Measurements from ENCODE around the gene PLAGL1. TPM values are rescaled to one million over a fixed set of nuclear protein-coding genes. Genes with fewer than 3 reads are reported as not detected.

Gene PLAGL1
- total RNA-seq, 1 experiment from 2014 or later = 24.3 TPM

- intact Hi-C loops (cut with micrococcal nuclease; ENCODE audit: unreplicated experiment) = no loop called here
- Histone ChIP-seq H3K27me3 (ENCODE audit: control insufficient read depth, insufficient read depth, low read length) (no peaks in the 10 kb centered on the region), H3K27ac (ENCODE audit: low read length) (no peak overlapping the region), H3K4me1 (ENCODE audit: control insufficient read depth, insufficient read depth, low read length) (no peaks in the 10 kb centered on the region), H3K9me3 (ENCODE audit: control insufficient read depth, insufficient read depth, low read depth, low read length) (no peaks in the 10 kb centered on the region), H3K4me3 (ENCODE audit: low read depth in 2 of 2, low read length in 2 of 2) (no peak overlapping the region), H3K36me3 (ENCODE audit: control insufficient read depth, insufficient read depth, low read length) (no peaks in the 10 kb centered on the region; the same call in 1 of the 2 replicates)
- no TSS peak for BruUV-seq (replicated peaks)
- ChIA-PET CTCF (no interaction called here), POLR2A (no interaction called here)
- TF ChIP-seq CTCF (IDR thresholded peaks at IDR 0.05) (no peak), TCF7L2 (IDR thresholded peaks at IDR 0.05; ENCODE audit: low read depth, low read length) (no peak), REST (IDR thresholded peaks at IDR 0.05; ENCODE audit: insufficient read depth in 1 of 2, low read depth in 2 of 2, low read length in 1 of 2) (no peak), SIN3A (IDR thresholded peaks at IDR 0.05; ENCODE audit: borderline replicate concordance, insufficient read depth, low read depth, low read length) (no peak), POLR2AphosphoS5 (IDR thresholded peaks at IDR 0.05; ENCODE audit: low read depth, low read length) (no peak)
- ATAC-seq (no peak), DNase-seq (ENCODE audit: low read depth, low spot score) (no peak)
- in situ Hi-C loops (cut with HindIII; ENCODE audit: low pct_unique_long_range_greater_than_20kb, low sequenced_read_pairs) = no loop called here
These were observed 54.1 kb downstream of the PLAGL1 start for GRCh38 chr6:143953922-143954321.

GRCh38 chr6:143952947-143953701 lies 54.9 kb downstream of the PLAGL1 start:
- TF ChIP-seq POLR2AphosphoS5 (IDR thresholded peaks at IDR 0.05; ENCODE audit: low read depth, low read length) (no peak), CTCF (IDR thresholded peaks at IDR 0.05) (no peak), REST (IDR thresholded peaks at IDR 0.05; ENCODE audit: insufficient read depth in 1 of 2, low read depth in 2 of 2, low read length in 1 of 2) (no peak), SIN3A (IDR thresholded peaks at IDR 0.05; ENCODE audit: borderline replicate concordance, insufficient read depth, low read depth, low read length) (no peak), TCF7L2 (IDR thresholded peaks at IDR 0.05; ENCODE audit: low read depth, low read length) (no peak)
- in situ Hi-C loops (cut with HindIII; ENCODE audit: low pct_unique_long_range_greater_than_20kb, low sequenced_read_pairs) (no loop called here), intact Hi-C loops (cut with micrococcal nuclease; ENCODE audit: unreplicated experiment) (no loop called here)
- no TSS peak for BruUV-seq (replicated peaks)
- DNase-seq (ENCODE audit: low read depth, low spot score) (no peak), ATAC-seq (no peak)
- H3K36me3 ChIP-seq (ENCODE audit: control insufficient read depth, insufficient read depth, low read length) = no peaks in the 10 kb centered on the region; the same call in 1 of the 2 replicates
- no peak overlapping the region for H3K27ac ChIP-seq (ENCODE audit: low read length)
- ChIA-PET CTCF (no interaction called here), POLR2A (no interaction called here)
- H3K4me3 ChIP-seq (ENCODE audit: low read depth in 2 of 2, low read length in 2 of 2) = no peak overlapping the region
- no peaks in the 10 kb centered on the region for H3K4me1 ChIP-seq (ENCODE audit: control insufficient read depth, insufficient read depth, low read length)
- H3K27me3 ChIP-seq (ENCODE audit: control insufficient read depth, insufficient read depth, low read length) = no peaks in the 10 kb centered on the region
- no peaks in the 10 kb centered on the region for H3K9me3 ChIP-seq (ENCODE audit: control insufficient read depth, insufficient read depth, low read depth, low read length)
